SK-N-SH (cell line): Measurements from ENCODE around the gene XAB2. TPM values are rescaled to one million over a fixed set of nuclear protein-coding genes. Genes with fewer than 3 reads are reported as not detected.

Experiments
- CTCF ChIA-PET: fragments of 300-600, 350-600 bp; formaldehyde crosslinking; extraction: SDS; loops from one replicate; lab custom pipeline; 2021; lab: Yijun Ruan, JAX
- POLR2A ChIA-PET: fragments of 350-600 bp; sonication (Branson Sonifier 250); formaldehyde crosslinking; extraction: SDS; loops from one replicate; lab custom pipeline; 2020; ENCODE audit warnings: antibody characterized with exemption, inconsistent platforms; lab: Yijun Ruan, JAX
- DNase-seq: peaks from one replicate; pipeline ENCODE4 v3.0.0; 2012
- H2AFZ ChIP-seq: fragments of 200-600 bp; sonication (generic); 2 replicates; pipeline ENCODE4 v1.8.1; 2016; ENCODE audit warnings: antibody characterized with exemption, mild to moderate bottlenecking, low read depth
- H3F3A ChIP-seq: fragments of 200-600 bp; sonication (generic); replicated peaks from 2 replicates; pipeline ENCODE3; 2016; ENCODE audit warnings: antibody characterized with exemption, mild to moderate bottlenecking; ENCODE audit not compliant: insufficient read depth
- H3K27ac ChIP-seq, 2 experiments: fragments of 200-500 bp in 1 of 2; fragments of 200-600 bp in 1 of 2; sonication (Bioruptor generic) in 1 of 2; sonication (generic), shearing (Covaris generic) in 1 of 2; 2 replicates each; pipeline versions ENCODE4 v1.5.1 to v1.6.1; 2014 to 2016; ENCODE audit warnings: low read depth in 2 of 2, inconsistent platforms in 1 of 2, low read length in 1 of 2, mild to moderate bottlenecking in 1 of 2, mixed read lengths in 1 of 2
- H3K27me3 ChIP-seq: fragments of 200-600 bp; sonication (generic), shearing (Covaris generic); 2 replicates; pipeline ENCODE4 v1.6.1; 2016; ENCODE audit warnings: mixed run types; ENCODE audit not compliant: insufficient read depth
- H3K36me3 ChIP-seq, 2 experiments: fragments of 200-500 bp in 1 of 2; fragments of 200-600 bp in 1 of 2; sonication (Bioruptor generic) in 1 of 2; sonication (generic) in 1 of 2; replicated peaks in 1 of 2; 2 replicates each; pipeline versions ENCODE3 to v1.5.1; 2014 to 2016; ENCODE audit warnings: low read length in 1 of 2, mild to moderate bottlenecking in 1 of 2; ENCODE audit not compliant: insufficient read depth in 2 of 2, control insufficient read depth in 1 of 2
- H3K4me1 ChIP-seq, 2 experiments: fragments of 200-500 bp in 1 of 2; fragments of 200-600 bp in 1 of 2; sonication (Bioruptor generic) in 1 of 2; sonication (generic), shearing (Covaris generic) in 1 of 2; 2 replicates each; pipeline versions ENCODE4 v1.5.1 to v1.6.1; 2014 to 2016; ENCODE audit warnings: low read depth in 1 of 2, low read length in 1 of 2, mixed run types in 1 of 2; ENCODE audit not compliant: insufficient read depth in 2 of 2, control insufficient read depth in 1 of 2
- H3K4me2 ChIP-seq: fragments of 200-600 bp; sonication (generic), shearing (Covaris generic); 2 replicates; pipeline ENCODE4 v1.6.1; 2017; ENCODE audit warnings: mixed run types
- H3K4me3 ChIP-seq, 2 experiments: fragments of 200-500 bp in 1 of 2; fragments of 200-600 bp in 1 of 2; sonication (Bioruptor generic) in 1 of 2; sonication (generic), shearing (Covaris generic) in 1 of 2; 2 replicates each; pipeline versions ENCODE4 v1.5.1 to v1.8.1; 2014 to 2016; ENCODE audit warnings: low read depth in 2 of 2, inconsistent platforms in 1 of 2, low read length in 1 of 2, mild to moderate bottlenecking in 1 of 2, mixed read lengths in 1 of 2, moderate library complexity in 1 of 2
- H3K79me2 ChIP-seq: fragments of 200-600 bp; sonication (generic); 2 replicates; pipeline ENCODE4 v1.8.1; 2017; ENCODE audit warnings: mild to moderate bottlenecking; ENCODE audit not compliant: insufficient read depth
- H3K9ac ChIP-seq: fragments of 200-600 bp; sonication (generic); 2 replicates; pipeline ENCODE4 v1.6.1; 2017; ENCODE audit warnings: mixed run types
- H3K9me2 ChIP-seq: fragments of 200-600 bp; sonication (generic); 2 replicates; pipeline ENCODE4 v1.6.1; 2017; ENCODE audit warnings: mixed run types
- H3K9me3 ChIP-seq: fragments of 200-600 bp; sonication (generic); 2 replicates; pipeline ENCODE4 v1.6.1; 2017; ENCODE audit warnings: mixed run types, mild to moderate bottlenecking, moderate library complexity
- H4K20me1 ChIP-seq: fragments of 200-600 bp; sonication (generic); 2 replicates; pipeline ENCODE4 v1.6.1; 2017; ENCODE audit warnings: mild to moderate bottlenecking, mixed run types; ENCODE audit not compliant: insufficient read depth
- ELF1 ChIP-seq: IDR thresholded peaks from 2 replicates; pipeline ENCODE4 v1.4.0; 2012
- FOXJ3 ChIP-seq: sonication (generic); formaldehyde crosslinking; IDR thresholded peaks from 2 replicates; pipeline ENCODE4 v1.5.1; 2020; ENCODE audit warnings: mild to moderate bottlenecking, missing genetic modification reagents
- GABPA ChIP-seq: IDR thresholded peaks from 2 replicates; pipeline ENCODE4 v1.4.0; 2012; ENCODE audit warnings: low read depth, mild to moderate bottlenecking
- GATA2 ChIP-seq: sonication (generic); formaldehyde crosslinking; IDR thresholded peaks from 2 replicates; pipeline ENCODE4 v1.5.0; 2020; ENCODE audit warnings: mild to moderate bottlenecking, missing genetic modification reagents
- JUND ChIP-seq: IDR thresholded peaks from 2 replicates; pipeline ENCODE4 v1.4.0; 2012
- RAD21 ChIP-seq: IDR thresholded peaks from 2 replicates; pipeline ENCODE4 v1.6.1; 2012; ENCODE audit warnings: mild to moderate bottlenecking, low read length
- RXRA ChIP-seq: IDR thresholded peaks from 2 replicates; pipeline ENCODE4 v1.4.0; 2012; ENCODE audit warnings: low read depth, mild to moderate bottlenecking, borderline replicate concordance
- WGBS: methylation state at CpG from one replicate; pipeline ENCODE4 v1.1.6; 2017; ENCODE audit warnings: low lambda C conversion rate; 5-methylcytosine and 5-hydroxymethylcytosine counted together
- polyA plus RNA-seq, 3 experiments: library from polyadenylated mRNA; depleted of rRNA; stranded (reverse); fragments of >200 nt; gene quantifications; 2 replicates each; pipeline ENCODE4 v1.2.3, GENCODE V29; 2012
- TF ChIP-seq, protein P1 (sequence below): fragments of 150-350 bp; IDR thresholded peaks from 2 replicates; pipeline ENCODE4 v1.6.1; 2017; ENCODE audit warnings: antibody characterized with exemption, low read length, low read depth, borderline replicate concordance
- TF ChIP-seq, protein P2 (sequence below): IDR thresholded peaks from 2 replicates; pipeline ENCODE4 v1.4.0; 2012; ENCODE audit warnings: low read depth, borderline replicate concordance
- TF ChIP-seq, protein P3 (sequence below): IDR thresholded peaks from 2 replicates; pipeline ENCODE4 v1.4.0; 2012; ENCODE audit warnings: low read depth, borderline replicate concordance
- TF ChIP-seq, protein P4 (sequence below): IDR thresholded peaks from 2 replicates; pipeline ENCODE4 v1.4.0; 2012; ENCODE audit warnings: low read depth

XAB2 gene
- polyA plus RNA-seq, 1 of the 3 experiments (the other 2 are of a cell fraction) = 43.3 TPM

DNA sequence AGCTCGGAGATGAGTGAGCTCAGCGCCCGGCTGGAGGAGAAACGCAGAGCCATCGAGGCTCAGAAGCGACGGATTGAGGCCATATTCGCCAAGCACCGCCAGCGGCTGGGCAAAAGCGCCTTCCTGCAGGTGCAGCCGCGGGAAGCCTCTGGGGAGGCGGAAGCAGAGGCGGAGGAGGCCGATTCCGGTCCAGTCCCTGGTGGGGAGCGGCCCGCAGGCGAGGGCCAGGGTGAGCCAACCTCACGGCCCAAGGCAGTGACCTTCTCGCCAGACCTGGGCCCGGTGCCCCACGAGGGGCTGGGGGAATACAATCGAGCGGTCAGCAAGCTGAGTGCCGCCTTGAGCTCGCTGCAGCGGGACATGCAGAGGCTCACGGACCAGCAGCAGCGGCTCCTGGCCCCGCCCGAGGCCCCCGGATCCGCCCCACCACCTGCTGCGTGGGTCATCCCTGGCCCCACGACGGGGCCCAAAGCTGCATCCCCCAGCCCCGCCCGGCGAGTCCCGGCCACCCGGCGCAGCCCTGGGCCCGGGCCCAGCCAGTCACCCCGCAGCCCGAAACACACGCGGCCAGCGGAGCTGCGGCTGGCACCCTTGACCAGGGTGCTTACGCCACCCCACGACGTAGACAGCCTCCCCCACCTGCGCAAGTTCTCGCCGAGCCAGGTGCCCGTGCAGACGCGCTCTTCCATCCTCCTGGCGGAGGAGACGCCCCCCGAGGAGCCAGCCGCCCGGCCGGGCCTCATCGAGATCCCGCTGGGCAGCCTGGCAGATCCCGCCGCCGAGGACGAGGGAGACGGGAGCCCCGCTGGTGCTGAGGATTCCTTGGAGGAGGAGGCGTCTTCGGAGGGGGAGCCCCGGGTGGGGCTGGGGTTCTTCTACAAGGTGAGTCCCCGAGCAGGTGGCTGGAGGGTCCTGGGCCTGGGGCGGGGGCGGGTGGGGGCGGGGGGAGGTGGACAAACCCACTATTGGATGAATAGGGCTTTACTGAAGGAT, 16.8 kb downstream of the XAB2 start:
- Histone ChIP-seq H2AFZ (no peak overlapping the region), H3K27me3 (no peaks in the 10 kb centered on the region), H3K9me3 (no peaks in the 10 kb centered on the region), H3K36me3 (no peaks in the 10 kb centered on the region), H3K9ac (no peak overlapping the region), H3K27ac (no peak overlapping the region), H4K20me1 (no peaks in the 10 kb centered on the region), H3K4me1 (peaks cover 0 to 10% of the 10 kb centered on the region in 2 experiments; a peak in 1 of 4 replicates), H3K4me2 (no peak overlapping the region), H3K79me2 (no peaks in the 10 kb centered on the region), H3F3A (no peaks in the 10 kb centered on the region), H3K4me3 (no peak overlapping the region), H3K9me2 (no peaks in the 10 kb centered on the region)
- TF ChIP-seq FOXJ3 (no peak), JUND (no peak), ELF1 (no peak), RXRA (no peak), GABPA (no peak), GATA2 (CRISPR knock-in tag) (no peak), RAD21 (no peak)
- TF ChIP-seq, protein P1, sequence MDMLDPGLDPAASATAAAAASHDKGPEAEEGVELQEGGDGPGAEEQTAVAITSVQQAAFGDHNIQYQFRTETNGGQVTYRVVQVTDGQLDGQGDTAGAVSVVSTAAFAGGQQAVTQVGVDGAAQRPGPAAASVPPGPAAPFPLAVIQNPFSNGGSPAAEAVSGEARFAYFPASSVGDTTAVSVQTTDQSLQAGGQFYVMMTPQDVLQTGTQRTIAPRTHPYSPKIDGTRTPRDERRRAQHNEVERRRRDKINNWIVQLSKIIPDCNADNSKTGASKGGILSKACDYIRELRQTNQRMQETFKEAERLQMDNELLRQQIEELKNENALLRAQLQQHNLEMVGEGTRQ = no peak
- TF ChIP-seq, protein P2, sequence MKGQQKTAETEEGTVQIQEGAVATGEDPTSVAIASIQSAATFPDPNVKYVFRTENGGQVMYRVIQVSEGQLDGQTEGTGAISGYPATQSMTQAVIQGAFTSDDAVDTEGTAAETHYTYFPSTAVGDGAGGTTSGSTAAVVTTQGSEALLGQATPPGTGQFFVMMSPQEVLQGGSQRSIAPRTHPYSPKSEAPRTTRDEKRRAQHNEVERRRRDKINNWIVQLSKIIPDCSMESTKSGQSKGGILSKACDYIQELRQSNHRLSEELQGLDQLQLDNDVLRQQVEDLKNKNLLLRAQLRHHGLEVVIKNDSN = no peak
- TF ChIP-seq, protein P3, sequence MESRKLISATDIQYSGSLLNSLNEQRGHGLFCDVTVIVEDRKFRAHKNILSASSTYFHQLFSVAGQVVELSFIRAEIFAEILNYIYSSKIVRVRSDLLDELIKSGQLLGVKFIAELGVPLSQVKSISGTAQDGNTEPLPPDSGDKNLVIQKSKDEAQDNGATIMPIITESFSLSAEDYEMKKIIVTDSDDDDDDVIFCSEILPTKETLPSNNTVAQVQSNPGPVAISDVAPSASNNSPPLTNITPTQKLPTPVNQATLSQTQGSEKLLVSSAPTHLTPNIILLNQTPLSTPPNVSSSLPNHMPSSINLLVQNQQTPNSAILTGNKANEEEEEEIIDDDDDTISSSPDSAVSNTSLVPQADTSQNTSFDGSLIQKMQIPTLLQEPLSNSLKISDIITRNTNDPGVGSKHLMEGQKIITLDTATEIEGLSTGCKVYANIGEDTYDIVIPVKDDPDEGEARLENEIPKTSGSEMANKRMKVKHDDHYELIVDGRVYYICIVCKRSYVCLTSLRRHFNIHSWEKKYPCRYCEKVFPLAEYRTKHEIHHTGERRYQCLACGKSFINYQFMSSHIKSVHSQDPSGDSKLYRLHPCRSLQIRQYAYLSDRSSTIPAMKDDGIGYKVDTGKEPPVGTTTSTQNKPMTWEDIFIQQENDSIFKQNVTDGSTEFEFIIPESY = no peak
- TF ChIP-seq, protein P4, sequence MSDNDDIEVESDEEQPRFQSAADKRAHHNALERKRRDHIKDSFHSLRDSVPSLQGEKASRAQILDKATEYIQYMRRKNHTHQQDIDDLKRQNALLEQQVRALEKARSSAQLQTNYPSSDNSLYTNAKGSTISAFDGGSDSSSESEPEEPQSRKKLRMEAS = no peak
- DNase-seq = no peak
- 82% methylated on average over 46 of the region's 81 CpGs for WGBS
- CTCF ChIA-PET = interaction anchor here (1.4 kb wide), 1 partner anchor 44 kb away, joined by 3 read pairs; no protein-coding TSS in a partner anchor
- POLR2A ChIA-PET = interaction anchor here (1.2 kb wide), 1 partner anchor 16 kb away, joined by 3 read pairs; no protein-coding TSS in a partner anchor
